ENCODE data around the gene SBK1.

Gene SBK1

GRCh38 chr16:28317040-28317880 is 24.9 kb downstream of the SBK1 start:
- DNase-seq (ENCODE audit: extremely low spot score), result peak; percentile 82
- ChIA-PET CTCF (interaction anchor here (0.8 to 1.6 kb wide), 5 partner anchors 17 to 42 kb away, joined by 3 to 11 read pairs (median 3); no protein-coding TSS in a partner anchor), POLR2A (interaction anchor here (0.9 to 1.5 kb wide), 3 partner anchors 17 to 39 kb away, joined by 3 to 8 read pairs (median 5); no protein-coding TSS in a partner anchor)
- TF ChIP-seq FOXK2 (IDR thresholded peaks at IDR 0.05) (no peak), LEF1 (IDR thresholded peaks at IDR 0.05; ENCODE audit: borderline replicate concordance) (no peak), HDGF (IDR thresholded peaks at IDR 0.05; ENCODE audit: borderline replicate concordance) (no peak), TARDBP (IDR thresholded peaks at IDR 0.05) (no peak), FOXM1 (IDR thresholded peaks at IDR 0.05; ENCODE audit: borderline replicate concordance) (no peak), ELF4 (IDR thresholded peaks at IDR 0.05) (no peak), L3MBTL2 (conservative IDR thresholded peaks at IDR 0.05) (no peak), NFRKB (IDR thresholded peaks at IDR 0.05) (no peak), CTBP1 (IDR thresholded peaks at IDR 0.05; ENCODE audit: borderline replicate concordance) (no peak), BHLHE40 (IDR thresholded peaks at IDR 0.05; ENCODE audit: borderline replicate concordance) (no peak), SUZ12 (IDR thresholded peaks at IDR 0.05) (no peak), ZNF384 (IDR thresholded peaks at IDR 0.05) (no peak), FOXA1 (IDR thresholded peaks at IDR 0.05) (no peak), SP1 (IDR thresholded peaks at IDR 0.05) (no peak), ARNT (IDR thresholded peaks at IDR 0.05) (no peak)
- TF ChIP-seq, protein P1, sequence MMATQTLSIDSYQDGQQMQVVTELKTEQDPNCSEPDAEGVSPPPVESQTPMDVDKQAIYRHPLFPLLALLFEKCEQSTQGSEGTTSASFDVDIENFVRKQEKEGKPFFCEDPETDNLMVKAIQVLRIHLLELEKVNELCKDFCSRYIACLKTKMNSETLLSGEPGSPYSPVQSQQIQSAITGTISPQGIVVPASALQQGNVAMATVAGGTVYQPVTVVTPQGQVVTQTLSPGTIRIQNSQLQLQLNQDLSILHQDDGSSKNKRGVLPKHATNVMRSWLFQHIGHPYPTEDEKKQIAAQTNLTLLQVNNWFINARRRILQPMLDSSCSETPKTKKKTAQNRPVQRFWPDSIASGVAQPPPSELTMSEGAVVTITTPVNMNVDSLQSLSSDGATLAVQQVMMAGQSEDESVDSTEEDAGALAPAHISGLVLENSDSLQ (IDR thresholded peaks at IDR 0.05), result no peak

DNA sequence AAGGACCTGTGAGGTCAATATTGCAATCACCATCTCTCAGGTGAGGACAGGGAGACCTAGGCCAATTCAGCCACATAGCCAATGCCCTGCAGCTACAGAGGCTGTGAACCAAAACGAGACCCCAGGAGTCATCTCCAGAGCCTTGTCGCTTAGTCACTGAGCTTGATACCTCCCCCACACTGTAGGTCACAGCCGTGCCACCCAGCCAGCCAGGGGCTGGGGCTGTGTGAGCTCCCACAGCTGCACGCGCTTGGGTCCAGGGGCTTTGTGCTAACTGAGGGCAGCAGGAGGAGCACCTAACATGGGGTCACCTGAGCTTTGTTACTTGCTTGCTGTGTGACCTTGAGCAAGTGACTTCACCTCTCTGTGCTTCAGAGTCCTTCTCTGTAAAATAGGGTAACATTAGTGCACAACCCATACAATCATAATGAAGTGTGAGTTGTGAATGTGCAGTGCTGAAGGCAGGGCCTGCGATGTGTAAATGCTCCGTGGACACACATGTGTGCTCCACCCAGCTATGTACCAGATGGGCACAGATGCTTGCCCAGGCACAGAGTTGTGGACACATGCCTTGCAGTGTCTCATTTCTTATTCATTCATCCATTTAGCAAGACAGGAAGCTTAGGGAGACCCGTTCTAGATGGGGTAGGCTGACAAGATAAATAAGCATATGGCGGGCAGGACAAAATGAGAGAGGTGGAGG is 25.9 kb downstream of the SBK1 start:
- CTCF ChIA-PET, result interaction anchor here (0.8 to 1.6 kb wide), 2 partner anchors 23 to 40 kb away, joined by 3 read pairs; no protein-coding TSS in a partner anchor
- TF ChIP-seq ARNT (IDR thresholded peaks at IDR 0.05) (no peak), CTBP1 (IDR thresholded peaks at IDR 0.05; ENCODE audit: borderline replicate concordance) (no peak), FOXA1 (IDR thresholded peaks at IDR 0.05) (no peak), FOXM1 (IDR thresholded peaks at IDR 0.05; ENCODE audit: borderline replicate concordance) (no peak), NFRKB (IDR thresholded peaks at IDR 0.05) (no peak), SP1 (IDR thresholded peaks at IDR 0.05) (no peak), BHLHE40 (IDR thresholded peaks at IDR 0.05; ENCODE audit: borderline replicate concordance) (no peak), ELF4 (IDR thresholded peaks at IDR 0.05) (no peak), FOXK2 (IDR thresholded peaks at IDR 0.05) (no peak), TARDBP (IDR thresholded peaks at IDR 0.05) (no peak), SUZ12 (IDR thresholded peaks at IDR 0.05) (no peak), ZNF384 (IDR thresholded peaks at IDR 0.05) (no peak), LEF1 (IDR thresholded peaks at IDR 0.05; ENCODE audit: borderline replicate concordance) (no peak), HDGF (IDR thresholded peaks at IDR 0.05; ENCODE audit: borderline replicate concordance) (no peak), L3MBTL2 (conservative IDR thresholded peaks at IDR 0.05) (no peak)
- TF ChIP-seq, protein P1 (IDR thresholded peaks at IDR 0.05), result no peak
- POLR2A ChIA-PET, result interaction anchor here (1.5 kb wide), 1 partner anchor 36 kb away, joined by 5 read pairs; no protein-coding TSS in a partner anchor
- no peak for DNase-seq (ENCODE audit: extremely low spot score)

- POLR2A ChIA-PET, result no interaction called here
- DNase-seq (ENCODE audit: extremely low spot score), result no peak
- TF ChIP-seq LEF1 (IDR thresholded peaks at IDR 0.05; ENCODE audit: borderline replicate concordance) (no peak), FOXK2 (IDR thresholded peaks at IDR 0.05) (no peak), FOXA1 (IDR thresholded peaks at IDR 0.05) (no peak), BHLHE40 (IDR thresholded peaks at IDR 0.05; ENCODE audit: borderline replicate concordance) (no peak), ZNF384 (IDR thresholded peaks at IDR 0.05) (no peak), FOXM1 (IDR thresholded peaks at IDR 0.05; ENCODE audit: borderline replicate concordance) (no peak), NFRKB (IDR thresholded peaks at IDR 0.05) (no peak), ELF4 (IDR thresholded peaks at IDR 0.05) (no peak), SP1 (IDR thresholded peaks at IDR 0.05) (no peak), SUZ12 (IDR thresholded peaks at IDR 0.05) (no peak)
- TF ChIP-seq, protein P1 (IDR thresholded peaks at IDR 0.05), result no peak
- CTCF ChIA-PET, result no interaction called here
Measured at GRCh38 chr16:28319476-28320022, 27.2 kb downstream of the SBK1 start.

DNA sequence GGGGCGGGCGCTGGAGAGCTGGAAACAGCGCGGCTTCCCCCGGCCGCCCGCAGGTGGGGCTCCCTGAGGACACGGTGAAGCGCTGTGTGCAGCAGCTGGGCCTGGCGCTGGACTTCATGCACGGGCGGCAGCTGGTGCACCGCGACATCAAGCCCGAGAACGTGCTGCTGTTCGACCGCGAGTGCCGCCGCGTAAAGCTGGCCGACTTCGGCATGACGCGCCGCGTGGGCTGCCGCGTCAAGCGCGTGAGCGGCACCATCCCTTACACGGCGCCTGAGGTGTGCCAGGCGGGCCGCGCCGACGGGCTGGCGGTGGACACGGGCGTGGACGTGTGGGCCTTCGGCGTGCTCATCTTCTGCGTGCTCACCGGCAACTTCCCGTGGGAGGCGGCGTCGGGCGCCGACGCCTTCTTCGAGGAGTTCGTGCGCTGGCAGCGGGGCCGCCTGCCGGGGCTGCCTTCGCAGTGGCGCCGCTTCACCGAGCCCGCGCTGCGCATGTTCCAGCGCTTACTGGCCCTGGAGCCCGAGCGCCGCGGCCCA is 27.8 kb downstream of the SBK1 start:
- DNase-seq (ENCODE audit: extremely low spot score), result no peak
- POLR2A ChIA-PET, result no interaction called here
- TF ChIP-seq CTBP1 (IDR thresholded peaks at IDR 0.05; ENCODE audit: borderline replicate concordance) (no peak), NFRKB (IDR thresholded peaks at IDR 0.05) (no peak), L3MBTL2 (conservative IDR thresholded peaks at IDR 0.05) (no peak), SUZ12 (IDR thresholded peaks at IDR 0.05) (no peak), FOXM1 (IDR thresholded peaks at IDR 0.05; ENCODE audit: borderline replicate concordance) (no peak), ZNF384 (IDR thresholded peaks at IDR 0.05) (no peak), BHLHE40 (IDR thresholded peaks at IDR 0.05; ENCODE audit: borderline replicate concordance) (no peak), SP1 (IDR thresholded peaks at IDR 0.05) (no peak), HDGF (IDR thresholded peaks at IDR 0.05; ENCODE audit: borderline replicate concordance) (no peak)
- CTCF ChIA-PET, result no interaction called here

- ChIA-PET POLR2A (interaction anchor here (1.2 kb wide), 2 partner anchors 37 to 46 kb away, joined by 3 to 4 read pairs; no protein-coding TSS in a partner anchor), CTCF (interaction anchor here (1.1 kb wide), 1 partner anchor 43 kb away, joined by 4 read pairs; no protein-coding TSS in a partner anchor)
- no peak for TF ChIP-seq ELF4 (IDR thresholded peaks at IDR 0.05)
- TF ChIP-seq HDGF (IDR thresholded peaks at IDR 0.05; ENCODE audit: borderline replicate concordance), result no peak
- TF ChIP-seq ARNT (IDR thresholded peaks at IDR 0.05), result no peak
- no peak for TF ChIP-seq TARDBP (IDR thresholded peaks at IDR 0.05)
- TF ChIP-seq SUZ12 (IDR thresholded peaks at IDR 0.05), result no peak
- TF ChIP-seq FOXK2 (IDR thresholded peaks at IDR 0.05), result no peak
- TF ChIP-seq FOXM1 (IDR thresholded peaks at IDR 0.05; ENCODE audit: borderline replicate concordance), result no peak
- TF ChIP-seq NFRKB (IDR thresholded peaks at IDR 0.05), result no peak
- TF ChIP-seq SP1 (IDR thresholded peaks at IDR 0.05), result no peak
- TF ChIP-seq CTBP1 (IDR thresholded peaks at IDR 0.05; ENCODE audit: borderline replicate concordance), result no peak
- TF ChIP-seq FOXA1 (IDR thresholded peaks at IDR 0.05), result no peak
- TF ChIP-seq LEF1 (IDR thresholded peaks at IDR 0.05; ENCODE audit: borderline replicate concordance), result no peak
- TF ChIP-seq, protein P1 (IDR thresholded peaks at IDR 0.05), result no peak
- no peak for TF ChIP-seq L3MBTL2 (conservative IDR thresholded peaks at IDR 0.05)
- DNase-seq (ENCODE audit: extremely low spot score), result no peak
Measured at GRCh38 chr16:28320741-28321140, 28.4 kb downstream of the SBK1 start.

All from HEK293T (cell line).